Left ventricle myocardium inferior (tissue), 1 donor: ENCODE data around the gene VDAC2. TPM values are rescaled to one million over a fixed set of nuclear protein-coding genes. Genes with fewer than 3 reads are reported as not detected.
A peak's percentile ranks its signal among the peaks of the same experiment; 100 is the strongest.

Source experiments
- DNase-seq: peaks from one replicate; pipeline ENCODE4 v3.0.0-alpha.2; 2020
- H3K27ac ChIP-seq: fragments of 200-600 bp; replicated peaks from 2 replicates; pipeline ENCODE4 v1.8.0; 2021
- H3K27me3 ChIP-seq: fragments of 200-600 bp; 2 replicates; pipeline ENCODE4 v1.8.0; 2021; ENCODE audit warnings: low read depth
- H3K36me3 ChIP-seq: fragments of 200-600 bp; 2 replicates; pipeline ENCODE4 v1.8.0; 2021
- H3K4me1 ChIP-seq: fragments of 200-600 bp; 2 replicates; pipeline ENCODE4 v1.8.0; 2021
- H3K4me3 ChIP-seq: fragments of 200-600 bp; 2 replicates; pipeline ENCODE4 v1.8.0; 2021; ENCODE audit warnings: mild to moderate bottlenecking, moderate library complexity
- H3K9me3 ChIP-seq: fragments of 200-600 bp; replicated peaks from 2 replicates; pipeline ENCODE4 v1.8.0; 2021
- CTCF ChIP-seq: fragments of 200-600 bp; IDR thresholded peaks from 2 replicates; pipeline ENCODE4 v1.8.0; 2021; ENCODE audit warnings: antibody characterized with exemption, mild to moderate bottlenecking, borderline replicate concordance
- intact Hi-C: fragments of 100-400 bp; cut with micrococcal nuclease; formaldehyde crosslinking; loops from one replicate; pipeline ENCODE4 v1.11.0; 2022
- total RNA-seq: library from RNA; stranded (reverse); fragmentation: NEBNext Ultra II Directional; extraction: Animal tissue kit (Norgen Biotek cat#: 25700); gene quantifications from one replicate; pipeline ENCODE4 v1.2.1, GENCODE V29; 2021
- donor health status: DM: no; HTN: yes; CAD: no; lungs with severe emphysema.

Gene VDAC2
- total RNA-seq, 1 donor from 2014 or later, result 442 TPM

- H3K4me1 ChIP-seq, result peaks cover 22% of the 10 kb centered on the region
- peak within 1 kb of the TSS; percentile 94 for H3K27ac ChIP-seq
- peak; percentile 100 for TF ChIP-seq CTCF
- H3K27me3 ChIP-seq, result no peaks in the 10 kb centered on the region
- H3K36me3 ChIP-seq, result peaks cover 16% of the 10 kb centered on the region
- peak within 1 kb of the TSS; percentile 91 for H3K4me3 ChIP-seq
- H3K9me3 ChIP-seq, result no peaks in the 10 kb centered on the region
- peak; percentile 93 for DNase-seq
- intact Hi-C loops, result loop anchor here (10.0 kb wide), 1 partner anchor 971 kb away; no protein-coding TSS in a partner anchor
Measured at GRCh38 chr10:75235375-75236177, 25.0 kb downstream of the VDAC2 start, which contains the start of gene COMTD1. Gene COMTD1 (minus strand): TSS chr10:75235957. CDS start chr10:75235928, 29 bp downstream.

- Histone ChIP-seq H3K4me1 (peaks cover 20% of the 10 kb centered on the region), H3K9me3 (no peaks in the 10 kb centered on the region), H3K27ac (peak overlapping the region; percentile 94), H3K4me3 (peak overlapping the region; percentile 91), H3K27me3 (no peaks in the 10 kb centered on the region), H3K36me3 (peaks cover 12% of the 10 kb centered on the region)
- no peak for DNase-seq
- intact Hi-C loops, result loop anchor here (10.0 kb wide), 1 partner anchor 972 kb away; no protein-coding TSS in a partner anchor
- no peak for TF ChIP-seq CTCF
Measured at GRCh38 chr10:75236178-75236825, 25.7 kb downstream of the VDAC2 start.

GRCh38 chr10:75238182-75239095 lies 27.8 kb downstream of the VDAC2 start:
- H3K9me3 ChIP-seq, result no peaks in the 10 kb centered on the region
- peak overlapping the region; percentile 36 for H3K27ac ChIP-seq
- H3K27me3 ChIP-seq, result no peaks in the 10 kb centered on the region
- no peak for TF ChIP-seq CTCF
- peaks cover 20% of the 10 kb centered on the region for H3K4me1 ChIP-seq
- H3K36me3 ChIP-seq, result no peaks in the 10 kb centered on the region
- peak; percentile 36 for DNase-seq
- H3K4me3 ChIP-seq, result no peak overlapping the region
- intact Hi-C loops, result loop anchor here (10.0 kb wide), 1 partner anchor 974 kb away; no protein-coding TSS in a partner anchor

GRCh38 chr10:75239096-75239790 lies 28.6 kb downstream of the VDAC2 start:
- peaks cover 20% of the 10 kb centered on the region for H3K4me1 ChIP-seq
- intact Hi-C loops, result loop anchor here (10.0 kb wide), 1 partner anchor 974 kb away; no protein-coding TSS in a partner anchor
- no peaks in the 10 kb centered on the region for H3K27me3 ChIP-seq
- H3K27ac ChIP-seq, result no peak overlapping the region
- TF ChIP-seq CTCF, result no peak
- H3K9me3 ChIP-seq, result peaks cover 5% of the 10 kb centered on the region
- no peaks in the 10 kb centered on the region for H3K36me3 ChIP-seq
- H3K4me3 ChIP-seq, result no peak overlapping the region
- DNase-seq, result no peak
